HCT116 (cell line): ENCODE data around the gene KRT17. TPM values are rescaled to one million over a fixed set of nuclear protein-coding genes. Genes with fewer than 3 reads are reported as not detected.

Experiments
- ATAC-seq: fragments of 200-7000 bp; cut with Tn5 transposase; 2 replicates; pipeline ENCODE4 v1.9.1; 2020; ENCODE audit warnings: mild to moderate bottlenecking, moderate library complexity
- BruUV-seq: library from RNA; stranded (reverse); fragments of 400-500 nt; replicated peaks from 2 replicates; lab custom pipeline; 2021; lab: Mats Ljungman, UMichigan
- CTCF ChIA-PET: fragments of 300-600 bp; sonication (Branson Sonifier 250); formaldehyde crosslinking; loops from one replicate; lab custom pipeline; 2021; ENCODE audit warnings: antibody characterized with exemption; lab: Charles Lee
- POLR2A ChIA-PET: fragments of 300-600, 350-600 bp; sonication (Branson Sonifier 250); formaldehyde crosslinking; loops from one replicate; lab custom pipeline; 2021; ENCODE audit warnings: antibody characterized with exemption; lab: Charles Lee
- RAD21 ChIA-PET, 2 experiments: fragments of 300-600 bp; sonication (Branson Sonifier 250); formaldehyde crosslinking; loops; one replicate each; lab custom pipeline; 2023; ENCODE audit warnings: low total read pairs in 2 of 2; ENCODE audit not compliant: uncharacterized antibody in 2 of 2, unreplicated experiment in 2 of 2, low non-redundant PET in 1 of 2; lab: Charles Lee
- DNase-seq: peaks from one replicate; pipeline ENCODE4 v3.0.0-alpha.2; 2010; ENCODE audit warnings: low read depth, low spot score
- H2AFZ ChIP-seq: fragments of 200-600 bp; shearing (Covaris generic), sonication (generic); 2 replicates; pipeline ENCODE4 v1.6.1; 2017; ENCODE audit warnings: low read depth, mixed run types, mixed read lengths, antibody characterized with exemption, low read length; ENCODE audit not compliant: poor library complexity, severe bottlenecking
- H3K27ac ChIP-seq: 2 replicates; pipeline ENCODE4 v1.5.1; 2012; ENCODE audit warnings: low read depth, low read length
- H3K27me3 ChIP-seq: fragments of 200-600 bp; sonication (generic); 2 replicates; pipeline ENCODE4 v1.6.1; 2016; ENCODE audit warnings: mixed run types, low read length, mixed read lengths; ENCODE audit not compliant: insufficient read depth
- H3K36me3 ChIP-seq, 2 experiments: fragments of 200-500 bp in 1 of 2; fragments of 200-600 bp in 1 of 2; sonication (Bioruptor generic) in 1 of 2; sonication (generic) in 1 of 2; 2 replicates each; pipeline versions ENCODE4 v1.5.1 to v1.6.1; 2014 to 2016; ENCODE audit warnings: low read length in 2 of 2, inconsistent platforms in 1 of 2, mixed read lengths in 1 of 2, mixed run types in 1 of 2; ENCODE audit not compliant: insufficient read depth in 2 of 2, control insufficient read depth in 1 of 2
- H3K4me1 ChIP-seq, 2 experiments: fragments of 200-600 bp in 1 of 2; sonication (generic) in 1 of 2; 2 replicates each; pipeline versions ENCODE4 v1.5.1 to v1.6.1; 2012 to 2017; ENCODE audit warnings: low read length in 2 of 2, inconsistent platforms in 1 of 2, mild to moderate bottlenecking in 1 of 2, mixed read lengths in 1 of 2, mixed run types in 1 of 2, moderate library complexity in 1 of 2; ENCODE audit not compliant: insufficient read depth in 2 of 2, control insufficient read depth in 1 of 2
- H3K4me2 ChIP-seq: fragments of 200-600 bp; sonication (generic); 2 replicates; pipeline ENCODE4 v1.6.1; 2017; ENCODE audit warnings: mixed run types, low read length, mixed read lengths
- H3K4me3 ChIP-seq, 2 experiments: fragments of 200-600 bp in 1 of 2; sonication (generic) in 1 of 2; replicated peaks in 1 of 2; 2 replicates each; pipeline ENCODE4 v1.5.1; 2011 to 2016; ENCODE audit warnings: low read length in 2 of 2, control low read depth in 1 of 2, low read depth in 1 of 2, mild to moderate bottlenecking in 1 of 2, mixed read lengths in 1 of 2, mixed run types in 1 of 2
- H3K79me2 ChIP-seq: fragments of 200-600 bp; sonication (generic); 2 replicates; pipeline ENCODE4 v1.6.1; 2017; ENCODE audit warnings: mild to moderate bottlenecking, mixed run types, low read length, moderate library complexity, mixed read lengths; ENCODE audit not compliant: insufficient read depth
- H3K9ac ChIP-seq: fragments of 200-600 bp; sonication (generic); 2 replicates; pipeline ENCODE4 v1.6.1; 2016; ENCODE audit warnings: low read length, mixed read lengths
- H3K9me2 ChIP-seq: fragments of 200-600 bp; sonication (generic), shearing (Covaris generic); 2 replicates; pipeline ENCODE4 v1.6.1; 2017; ENCODE audit warnings: mixed run types, mild to moderate bottlenecking, moderate library complexity; ENCODE audit not compliant: insufficient read depth
- H3K9me3 ChIP-seq, 2 experiments: fragments of 200-500 bp in 1 of 2; fragments of 200-600 bp in 1 of 2; sonication (Bioruptor generic) in 1 of 2; sonication (generic) in 1 of 2; 2 replicates each; pipeline ENCODE4 v1.6.1; 2014 to 2017; ENCODE audit warnings: low read length in 2 of 2, mixed read lengths in 2 of 2, inconsistent platforms in 1 of 2, low read depth in 1 of 2, mild to moderate bottlenecking in 1 of 2, mixed run types in 1 of 2, moderate library complexity in 1 of 2; ENCODE audit not compliant: control insufficient read depth in 1 of 2, insufficient read depth in 1 of 2
- H4K20me1 ChIP-seq: fragments of 200-600 bp; sonication (generic), shearing (Covaris generic); 2 replicates; pipeline ENCODE4 v1.6.1; 2017; ENCODE audit warnings: mixed run types, mild to moderate bottlenecking, moderate library complexity; ENCODE audit not compliant: insufficient read depth
- CEBPB ChIP-seq: IDR thresholded peaks from 2 replicates; pipeline ENCODE4 v1.6.1; 2012; ENCODE audit warnings: low read depth
- FOSL1 ChIP-seq: IDR thresholded peaks from 2 replicates; pipeline ENCODE4 v1.6.1; 2012; ENCODE audit warnings: low read depth
- JUND ChIP-seq: IDR thresholded peaks from 2 replicates; pipeline ENCODE4 v1.6.1; 2012
- POLR2A ChIP-seq: IDR thresholded peaks from 2 replicates; pipeline ENCODE4 v1.7.0; 2011; ENCODE audit warnings: borderline replicate concordance; ENCODE audit not compliant: insufficient read depth, insufficient read length; ENCODE audit errors: extremely low read depth
- POLR2AphosphoS5 ChIP-seq: IDR thresholded peaks from 2 replicates; pipeline ENCODE4 v1.6.1; 2011; ENCODE audit warnings: mild to moderate bottlenecking, low read depth, low read length, moderate library complexity
- RAD21 ChIP-seq: IDR thresholded peaks from 2 replicates; pipeline ENCODE4 v1.6.1; 2012; ENCODE audit warnings: low read depth, mild to moderate bottlenecking
- SP1 ChIP-seq: IDR thresholded peaks from 2 replicates; pipeline ENCODE4 v1.6.1; 2012; ENCODE audit warnings: low read depth
- SRF ChIP-seq: IDR thresholded peaks from 2 replicates; pipeline ENCODE4 v1.6.1; 2012; ENCODE audit warnings: low read depth
- ZFX ChIP-seq: fragments of 450-650 bp; IDR thresholded peaks from 2 replicates; pipeline ENCODE4 v1.6.1; 2017
- intact Hi-C: fragments of 100-400 bp; cut with micrococcal nuclease; formaldehyde crosslinking; loops from 2 replicates; pipeline ENCODE4 v1.10.0; 2022
- total RNA-seq: library from RNA; stranded (reverse); gene quantifications from one replicate; pipeline ENCODE4 v1.2.1, GENCODE V29; 2021; ENCODE audit not compliant: unreplicated experiment
- TF ChIP-seq, protein P1 (sequence below): IDR thresholded peaks from 2 replicates; pipeline ENCODE4 v1.6.1; 2011; ENCODE audit warnings: mild to moderate bottlenecking, low read length, moderate library complexity; ENCODE audit not compliant: insufficient replicate concordance; ENCODE audit errors: extremely low read depth
- TF ChIP-seq, protein P2 (sequence below), 3 experiments: fragments of 200-600 bp in 1 of 3; sonication (generic) in 1 of 3; IDR thresholded peaks in 2 of 3; conservative IDR thresholded peaks in 1 of 3; 2 replicates each; pipeline ENCODE4 v1.5.1; 2012 to 2017; ENCODE audit warnings: low read depth in 2 of 3, low read length in 2 of 3, antibody characterized with exemption in 1 of 3, borderline replicate concordance in 1 of 3, control low read depth in 1 of 3, mild to moderate bottlenecking in 1 of 3, mixed read lengths in 1 of 3, mixed run types in 1 of 3, moderate library complexity in 1 of 3; ENCODE audit not compliant: insufficient read depth in 1 of 3
- TF ChIP-seq, protein P3 (sequence below): IDR thresholded peaks from 2 replicates; pipeline ENCODE4 v1.6.1; 2012

The KRT17 gene
- total RNA-seq, 1 experiment from 2014 or later = not detected

DNA sequence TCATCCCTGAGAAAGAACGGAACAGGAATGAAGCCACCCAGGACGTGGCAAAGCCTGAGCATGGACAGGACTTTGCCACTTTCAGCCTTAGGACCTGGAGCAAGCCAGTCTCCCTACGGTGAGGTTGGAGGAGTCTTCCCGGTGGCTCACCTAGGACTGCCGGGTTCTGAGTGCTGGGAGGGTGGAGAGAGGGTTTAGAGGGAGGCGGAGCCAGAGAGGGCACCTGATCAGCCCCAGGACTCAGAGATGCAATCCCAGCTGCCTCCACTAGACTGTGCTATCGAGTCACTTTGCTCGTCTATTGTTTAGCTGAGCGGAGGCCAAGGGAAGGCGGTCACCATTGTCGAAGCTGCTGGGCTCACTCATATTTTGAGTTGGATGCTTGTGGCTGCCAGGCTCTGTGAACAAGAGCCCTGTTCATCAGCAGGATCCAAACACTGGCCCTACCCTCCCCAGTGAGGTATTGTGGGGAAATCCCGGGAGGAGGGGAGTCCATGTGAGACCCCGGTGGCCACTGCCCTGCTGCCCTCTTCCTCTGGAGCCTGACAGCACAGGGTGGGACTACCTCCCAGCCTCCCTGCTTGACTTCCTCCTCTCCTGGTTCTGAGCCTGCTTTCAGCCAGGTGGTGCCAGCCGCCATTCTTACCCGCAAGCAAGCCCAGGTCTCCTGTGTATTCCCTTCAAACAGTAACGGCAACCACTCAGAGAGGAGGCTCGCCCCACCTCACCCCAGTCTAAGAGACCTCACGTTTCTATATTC, 44.7 kb downstream of the KRT17 start:
- no peak overlapping the region for H2AFZ ChIP-seq
- TSS peak; percentile 81 for BruUV-seq
- H3K27ac ChIP-seq = peak overlapping the region; percentile 37
- peak overlapping the region; percentile 84 for H3K4me2 ChIP-seq
- CTCF ChIA-PET = interaction anchor here (0.6 to 2.3 kb wide), 14 partner anchors 9 to 86 kb away, joined by 3 to 29 read pairs (median 4); no protein-coding TSS in a partner anchor
- no peaks in the 10 kb centered on the region for H3K79me2 ChIP-seq
- no peaks in the 10 kb centered on the region for H3K36me3 ChIP-seq
- peak overlapping the region; percentile 44; the same call in 1 of the 2 replicates for H3K9ac ChIP-seq
- ATAC-seq (peak; percentile 95), DNase-seq (peak; percentile 82)
- intact Hi-C loops = loop anchor here (1.0 kb wide), 2 partner anchors 69 to 83 kb away; no protein-coding TSS in a partner anchor
- no peaks in the 10 kb centered on the region for H3K27me3 ChIP-seq
- peak overlapping the region; percentile 17 to 47 for H3K4me3 ChIP-seq
- peaks cover 22 to 49% of the 10 kb centered on the region in 2 experiments for H3K4me1 ChIP-seq
- RAD21 ChIA-PET = interaction anchor here (1.1 to 1.4 kb wide), 5 partner anchors 31 to 83 kb away, joined by 4 to 7 read pairs (median 5); no protein-coding TSS in a partner anchor
- no peaks in the 10 kb centered on the region for H3K9me3 ChIP-seq
- no peaks in the 10 kb centered on the region for H3K9me2 ChIP-seq
- no peaks in the 10 kb centered on the region for H4K20me1 ChIP-seq
- TF ChIP-seq CEBPB = no peak
- peak; percentile 81 for TF ChIP-seq POLR2AphosphoS5
- TF ChIP-seq POLR2A = peak; percentile 48
- TF ChIP-seq, protein P1, sequence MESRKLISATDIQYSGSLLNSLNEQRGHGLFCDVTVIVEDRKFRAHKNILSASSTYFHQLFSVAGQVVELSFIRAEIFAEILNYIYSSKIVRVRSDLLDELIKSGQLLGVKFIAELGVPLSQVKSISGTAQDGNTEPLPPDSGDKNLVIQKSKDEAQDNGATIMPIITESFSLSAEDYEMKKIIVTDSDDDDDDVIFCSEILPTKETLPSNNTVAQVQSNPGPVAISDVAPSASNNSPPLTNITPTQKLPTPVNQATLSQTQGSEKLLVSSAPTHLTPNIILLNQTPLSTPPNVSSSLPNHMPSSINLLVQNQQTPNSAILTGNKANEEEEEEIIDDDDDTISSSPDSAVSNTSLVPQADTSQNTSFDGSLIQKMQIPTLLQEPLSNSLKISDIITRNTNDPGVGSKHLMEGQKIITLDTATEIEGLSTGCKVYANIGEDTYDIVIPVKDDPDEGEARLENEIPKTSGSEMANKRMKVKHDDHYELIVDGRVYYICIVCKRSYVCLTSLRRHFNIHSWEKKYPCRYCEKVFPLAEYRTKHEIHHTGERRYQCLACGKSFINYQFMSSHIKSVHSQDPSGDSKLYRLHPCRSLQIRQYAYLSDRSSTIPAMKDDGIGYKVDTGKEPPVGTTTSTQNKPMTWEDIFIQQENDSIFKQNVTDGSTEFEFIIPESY = no peak
- TF ChIP-seq ZFX = no peak
- peak; percentile 89 for TF ChIP-seq RAD21
- TF ChIP-seq, protein P2, sequence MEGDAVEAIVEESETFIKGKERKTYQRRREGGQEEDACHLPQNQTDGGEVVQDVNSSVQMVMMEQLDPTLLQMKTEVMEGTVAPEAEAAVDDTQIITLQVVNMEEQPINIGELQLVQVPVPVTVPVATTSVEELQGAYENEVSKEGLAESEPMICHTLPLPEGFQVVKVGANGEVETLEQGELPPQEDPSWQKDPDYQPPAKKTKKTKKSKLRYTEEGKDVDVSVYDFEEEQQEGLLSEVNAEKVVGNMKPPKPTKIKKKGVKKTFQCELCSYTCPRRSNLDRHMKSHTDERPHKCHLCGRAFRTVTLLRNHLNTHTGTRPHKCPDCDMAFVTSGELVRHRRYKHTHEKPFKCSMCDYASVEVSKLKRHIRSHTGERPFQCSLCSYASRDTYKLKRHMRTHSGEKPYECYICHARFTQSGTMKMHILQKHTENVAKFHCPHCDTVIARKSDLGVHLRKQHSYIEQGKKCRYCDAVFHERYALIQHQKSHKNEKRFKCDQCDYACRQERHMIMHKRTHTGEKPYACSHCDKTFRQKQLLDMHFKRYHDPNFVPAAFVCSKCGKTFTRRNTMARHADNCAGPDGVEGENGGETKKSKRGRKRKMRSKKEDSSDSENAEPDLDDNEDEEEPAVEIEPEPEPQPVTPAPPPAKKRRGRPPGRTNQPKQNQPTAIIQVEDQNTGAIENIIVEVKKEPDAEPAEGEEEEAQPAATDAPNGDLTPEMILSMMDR (IDR thresholded peaks at IDR 0.05 in 2 of 3, conservative IDR thresholded peaks at IDR 0.05 in 1 of 3; ENCODE audit: borderline replicate concordance in 1 of 3, insufficient read depth in 1 of 3, low read depth in 2 of 3, low read length in 2 of 3) = peak; percentile 84 to 94 (median 86)
- no peak for TF ChIP-seq SP1
- TF ChIP-seq FOSL1 = no peak
- TF ChIP-seq, protein P3, sequence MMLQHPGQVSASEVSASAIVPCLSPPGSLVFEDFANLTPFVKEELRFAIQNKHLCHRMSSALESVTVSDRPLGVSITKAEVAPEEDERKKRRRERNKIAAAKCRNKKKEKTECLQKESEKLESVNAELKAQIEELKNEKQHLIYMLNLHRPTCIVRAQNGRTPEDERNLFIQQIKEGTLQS = no peak
- TF ChIP-seq SRF = no peak
- no peak for TF ChIP-seq JUND
- POLR2A ChIA-PET = interaction anchor here (0.9 to 2.5 kb wide), 6 partner anchors 14 to 110 kb away, joined by 3 to 9 read pairs (median 4); no protein-coding TSS in a partner anchor
